Forelimb muscle (tissue), 1 donor: ENCODE data around the gene RAB20. TPM values are rescaled to one million over a fixed set of nuclear protein-coding genes. Genes with fewer than 3 reads are reported as not detected.

Source experiments
- DNase-seq: peaks from one replicate; pipeline ENCODE4 v3.0.0-alpha.2; 2013; ENCODE audit warnings: low read depth
- polyA plus RNA-seq: library from polyadenylated mRNA; unstranded; fragments of 120-200 nt; gene quantifications from one replicate; pipeline ENCODE4 v1.2.1, GENCODE V29; 2013; ENCODE audit not compliant: insufficient read length

The RAB20 gene
- polyA plus RNA-seq, 1 donor, result 1.8 TPM

- no peak for DNase-seq
Observed at GRCh38 chr13:110529522-110530311, 31.8 kb downstream of the RAB20 start.

GRCh38 chr13:110528911-110529310, 32.6 kb downstream of the RAB20 start:
- DNase-seq, result no peak

GRCh38 chr13:110528371-110528770, 33.2 kb downstream of the RAB20 start:
- no peak for DNase-seq

GRCh38 chr13:110525328-110526319, 35.9 kb downstream of the RAB20 start:
- no peak for DNase-seq

GRCh38 chr13:110524541-110525257, 36.8 kb downstream of the RAB20 start:
- DNase-seq, result no peak

GRCh38 chr13:110523838-110524540, 37.5 kb downstream of the RAB20 start:
- DNase-seq, result no peak

GRCh38 chr13:110523180-110523579, 38.3 kb downstream of the RAB20 start:
- no peak for DNase-seq

GRCh38 chr13:110522721-110523120, 38.8 kb downstream of the RAB20 start:
- no peak for DNase-seq

GRCh38 chr13:110521946-110522345, 39.6 kb downstream of the RAB20 start:
- DNase-seq, result no peak

- no peak for DNase-seq
Observed at GRCh38 chr13:110521296-110521680, 40.2 kb downstream of the RAB20 start.

GRCh38 chr13:110520431-110521295, 40.9 kb downstream of the RAB20 start:
- DNase-seq, result no peak

- DNase-seq, result no peak
Observed at GRCh38 chr13:110519506-110519905, 42.0 kb downstream of the RAB20 start.

- DNase-seq, result no peak
Observed at GRCh38 chr13:110519046-110519445, 42.5 kb downstream of the RAB20 start.

GRCh38 chr13:110518571-110518970, 43.0 kb downstream of the RAB20 start:
- no peak for DNase-seq

GRCh38 chr13:110518226-110518525, 43.3 kb downstream of the RAB20 start:
- DNase-seq, result no peak

- no peak for DNase-seq
Observed at GRCh38 chr13:110517505-110518225, 43.9 kb downstream of the RAB20 start.

- DNase-seq, result no peak
Observed at GRCh38 chr13:110516500-110516899, 45.0 kb downstream of the RAB20 start.

GRCh38 chr13:110512198-110512740, 49.3 kb downstream of the RAB20 start:
- no peak for DNase-seq

- no peak for DNase-seq
Observed at GRCh38 chr13:110511509-110512181, 49.9 kb downstream of the RAB20 start.
